Measurements from ENCODE around the gene KHDRBS1.
"Not testable (repeated sequence)": the region's sequence is repeated elsewhere in the genome, so short reads cannot be mapped to it uniquely, and the experiment has no call there.

The KHDRBS1 gene

DNA sequence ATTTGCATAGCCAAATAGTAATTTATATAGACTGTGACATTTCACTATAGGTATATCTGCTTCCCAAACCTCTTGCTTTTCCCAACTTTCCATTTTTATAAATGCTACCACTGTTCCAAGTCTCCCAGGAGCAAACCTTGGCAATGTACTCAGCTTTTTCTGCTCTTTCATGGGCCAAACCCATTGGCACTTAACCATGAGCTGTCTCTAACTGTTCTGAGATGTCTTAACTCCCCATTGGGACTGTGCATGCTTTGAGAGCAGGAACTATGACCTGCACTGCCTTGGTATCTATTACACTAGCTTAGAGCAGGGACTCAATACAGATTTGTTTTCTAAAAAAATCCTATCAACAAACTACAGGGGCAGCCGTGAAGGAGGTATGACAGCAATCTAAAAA lies 22.5 kb upstream of the KHDRBS1 start:
- Histone ChIP-seq H3K27ac (ENCODE audit: low read depth, low read length) (no peak overlapping the region), H3K79me2 (ENCODE audit: control insufficient read depth, low read length) (no peaks in the 10 kb centered on the region), H3K9me2 (replicated peaks; ENCODE audit: control insufficient read depth, low read length) (no peaks in the 10 kb centered on the region), H3K36me3 (ENCODE audit: control insufficient read depth, low read length) (no peaks in the 10 kb centered on the region), H3K27me3 (ENCODE audit: control insufficient read depth, low read length) (no peaks in the 10 kb centered on the region), H3K4me2 (ENCODE audit: low read length) (no peak overlapping the region), H3K4me1 (ENCODE audit: control insufficient read depth, low read length) (peaks cover 2% of the 10 kb centered on the region; the same call in 1 of the 2 replicates), H3F3A (ENCODE audit: control insufficient read depth, insufficient read depth) (no peaks in the 10 kb centered on the region), H4K20me1 (ENCODE audit: control insufficient read depth, insufficient read depth, low read depth, low read length) (no peaks in the 10 kb centered on the region), H3K4me3 (ENCODE audit: low read length) (no peak overlapping the region), H3K9me3 (ENCODE audit: control insufficient read depth, insufficient read depth, low read length) (no peaks in the 10 kb centered on the region)
- TF ChIP-seq EZH2phosphoT487 (IDR thresholded peaks at IDR 0.05; ENCODE audit: borderline replicate concordance, low read length) (no peak), CTCF (IDR thresholded peaks at IDR 0.05; ENCODE audit: low read depth, low read length, poor library complexity, severe bottlenecking) (no peak)

DNA sequence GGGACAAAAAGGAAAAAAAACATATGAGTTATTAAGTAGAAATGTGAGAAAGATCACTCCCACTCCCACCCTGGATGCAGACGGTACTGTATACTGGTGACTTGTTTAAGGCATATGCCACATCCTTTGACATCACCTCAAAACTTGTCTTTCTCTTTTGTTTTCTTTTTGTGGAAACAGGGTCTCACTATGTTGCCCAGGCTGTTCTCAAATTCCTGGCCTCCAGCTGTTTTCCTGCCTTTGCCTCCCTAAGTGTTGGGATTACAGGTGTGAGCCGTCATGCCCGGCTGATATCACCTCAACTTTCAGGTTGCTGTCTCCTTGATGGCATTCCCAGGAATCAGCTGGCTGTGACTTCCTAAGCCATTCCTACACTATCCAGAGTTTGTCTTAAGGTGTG lies 18.4 kb upstream of the KHDRBS1 start:
- H3K4me3 ChIP-seq (ENCODE audit: low read length): no peak overlapping the region
- H3K79me2 ChIP-seq (ENCODE audit: control insufficient read depth, low read length): no peaks in the 10 kb centered on the region
- no peak for TF ChIP-seq EZH2phosphoT487 (IDR thresholded peaks at IDR 0.05; ENCODE audit: borderline replicate concordance, low read length)
- TF ChIP-seq CTCF (IDR thresholded peaks at IDR 0.05; ENCODE audit: low read depth, low read length, poor library complexity, severe bottlenecking): no peak
- H3K36me3 ChIP-seq (ENCODE audit: control insufficient read depth, low read length): no peaks in the 10 kb centered on the region
- H4K20me1 ChIP-seq (ENCODE audit: control insufficient read depth, insufficient read depth, low read depth, low read length): no peaks in the 10 kb centered on the region
- H3K27me3 ChIP-seq (ENCODE audit: control insufficient read depth, low read length): no peaks in the 10 kb centered on the region
- H3K9me3 ChIP-seq (ENCODE audit: control insufficient read depth, insufficient read depth, low read length): no peaks in the 10 kb centered on the region
- H3K9me2 ChIP-seq (replicated peaks; ENCODE audit: control insufficient read depth, low read length): no peaks in the 10 kb centered on the region
- no peaks in the 10 kb centered on the region for H3F3A ChIP-seq (ENCODE audit: control insufficient read depth, insufficient read depth)
- H3K4me2 ChIP-seq (ENCODE audit: low read length): no peak overlapping the region
- no peak overlapping the region for H3K27ac ChIP-seq (ENCODE audit: low read depth, low read length)
- H3K4me1 ChIP-seq (ENCODE audit: control insufficient read depth, low read length): peaks cover 2% of the 10 kb centered on the region; the same call in 1 of the 2 replicates

- H4K20me1 ChIP-seq (ENCODE audit: control insufficient read depth, insufficient read depth, low read depth, low read length); H3K79me2 ChIP-seq (ENCODE audit: control insufficient read depth, low read length); H3K27ac ChIP-seq (ENCODE audit: low read depth, low read length); H3K4me3 ChIP-seq (ENCODE audit: low read length); H3K4me1 ChIP-seq (ENCODE audit: control insufficient read depth, low read length); H3K9me3 ChIP-seq (ENCODE audit: control insufficient read depth, insufficient read depth, low read length); H3K9me2 ChIP-seq (replicated peaks; ENCODE audit: control insufficient read depth, low read length); H3K27me3 ChIP-seq (ENCODE audit: control insufficient read depth, low read length); H3K4me2 ChIP-seq (ENCODE audit: low read length); H3K36me3 ChIP-seq (ENCODE audit: control insufficient read depth, low read length); H3F3A ChIP-seq (ENCODE audit: control insufficient read depth, insufficient read depth): not testable (repeated sequence)
Measured at GRCh38 chr1:31996121-31996520, 17.5 kb upstream of the KHDRBS1 start.

- 0 out of 2 replicates have a peak overlapping the region, but pooled peaks have one; percentile 7 for H3K4me2 ChIP-seq (ENCODE audit: low read length)
- no peaks in the 10 kb centered on the region for H3K9me2 ChIP-seq (replicated peaks; ENCODE audit: control insufficient read depth, low read length)
- TF ChIP-seq EZH2phosphoT487 (IDR thresholded peaks at IDR 0.05; ENCODE audit: borderline replicate concordance, low read length) (no peak), CTCF (IDR thresholded peaks at IDR 0.05; ENCODE audit: low read depth, low read length, poor library complexity, severe bottlenecking) (no peak)
- H3K79me2 ChIP-seq (ENCODE audit: control insufficient read depth, low read length): no peaks in the 10 kb centered on the region
- no peak overlapping the region for H3K27ac ChIP-seq (ENCODE audit: low read depth, low read length)
- no peak overlapping the region for H3K4me3 ChIP-seq (ENCODE audit: low read length)
- H3K36me3 ChIP-seq (ENCODE audit: control insufficient read depth, low read length): no peaks in the 10 kb centered on the region
- H4K20me1 ChIP-seq (ENCODE audit: control insufficient read depth, insufficient read depth, low read depth, low read length): no peaks in the 10 kb centered on the region
- no peaks in the 10 kb centered on the region for H3K9me3 ChIP-seq (ENCODE audit: control insufficient read depth, insufficient read depth, low read length)
- no peaks in the 10 kb centered on the region for H3K27me3 ChIP-seq (ENCODE audit: control insufficient read depth, low read length)
- H3K4me1 ChIP-seq (ENCODE audit: control insufficient read depth, low read length): peaks cover 19% of the 10 kb centered on the region
- no peaks in the 10 kb centered on the region for H3F3A ChIP-seq (ENCODE audit: control insufficient read depth, insufficient read depth)
Measured at GRCh38 chr1:32001863-32002262, 11.8 kb upstream of the KHDRBS1 start.

DNA sequence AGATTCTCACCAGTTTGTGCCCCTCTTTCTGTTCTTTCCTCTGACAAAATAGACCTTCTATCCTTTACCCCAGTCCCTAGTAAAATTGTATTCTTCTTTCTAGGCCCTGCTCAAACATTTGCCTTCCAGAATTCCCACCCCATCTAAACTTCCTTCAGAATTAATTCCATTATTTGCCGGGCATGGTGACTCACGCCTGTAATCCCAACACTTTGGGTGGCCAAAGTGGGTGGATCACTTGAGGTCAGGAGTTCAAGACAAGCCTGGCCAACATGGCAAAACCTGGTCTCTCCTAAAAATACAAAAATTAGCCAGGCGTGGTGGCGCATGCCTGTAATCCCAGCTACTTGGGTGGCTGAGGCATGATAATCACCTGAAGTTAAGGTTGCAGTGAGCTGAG lies 11.4 kb upstream of the KHDRBS1 start:
- not testable (repeated sequence) for H3K9me3 ChIP-seq (ENCODE audit: control insufficient read depth, insufficient read depth, low read length); H3K79me2 ChIP-seq (ENCODE audit: control insufficient read depth, low read length)

More for the DNA sequence above, 11.4 kb upstream of the KHDRBS1 start:
- not testable (repeated sequence) for H3K27me3 ChIP-seq (ENCODE audit: control insufficient read depth, low read length); H3K4me2 ChIP-seq (ENCODE audit: low read length); H3K9me2 ChIP-seq (replicated peaks; ENCODE audit: control insufficient read depth, low read length); H3F3A ChIP-seq (ENCODE audit: control insufficient read depth, insufficient read depth); H4K20me1 ChIP-seq (ENCODE audit: control insufficient read depth, insufficient read depth, low read depth, low read length); H3K27ac ChIP-seq (ENCODE audit: low read depth, low read length); H3K4me3 ChIP-seq (ENCODE audit: low read length); H3K36me3 ChIP-seq (ENCODE audit: control insufficient read depth, low read length)
- peaks cover 23% of the 10 kb centered on the region for H3K4me1 ChIP-seq (ENCODE audit: control insufficient read depth, low read length)
